GM13977 (cell line): ENCODE measurements around the gene M1AP.

Source experiments
- DNase-seq: peaks from one replicate; pipeline ENCODE4 v3.0.0; 2012; ENCODE audit warnings: low spot score
- CTCF ChIP-seq: IDR thresholded peaks from 2 replicates; pipeline ENCODE4 v1.5.1; 2012; ENCODE audit warnings: mild to moderate bottlenecking, control low read depth; ENCODE audit not compliant: insufficient read depth; ENCODE audit errors: extremely low read depth, missing control alignments
- in situ Hi-C: fragments of 300-500 bp; cut with MboI; formaldehyde crosslinking; loops from one replicate; pipeline ENCODE4 v1.12.0; 2022; ENCODE audit warnings: low sequenced_read_pairs, low pct_unique_long_range_greater_than_20kb, mixed read lengths, inconsistent platforms; ENCODE audit not compliant: unreplicated experiment

The M1AP gene

GRCh38 chr2:74511104-74511989 lies 136.8 kb downstream of the M1AP start:
- in situ Hi-C loops, result no loop called here
- no peak for TF ChIP-seq CTCF
- no peak for DNase-seq

GRCh38 chr2:74510272-74510671 lies 137.9 kb downstream of the M1AP start:
- DNase-seq, result no peak
- in situ Hi-C loops, result no loop called here
- no peak for TF ChIP-seq CTCF

GRCh38 chr2:74507926-74508520 lies 140.1 kb downstream of the M1AP start:
- TF ChIP-seq CTCF, result no peak
- DNase-seq, result peak; percentile 58
- in situ Hi-C loops, result no loop called here
